ENCODE measurements around the gene TCIRG1. TPM values are rescaled to one million over a fixed set of nuclear protein-coding genes. Genes with fewer than 3 reads are reported as not detected.

TCIRG1 gene
- total and polyA plus RNA-seq, 2 of the 13 experiments (the other 11 are each of a cell fraction or from before 2014, with no cell fraction given), result 48.0 to 69.6 TPM

GRCh38 chr11:68053117-68053516 is 14.3 kb downstream of the TCIRG1 start (continued):
- peak; percentile 12; the same call in 1 of the 2 replicates for TF ChIP-seq ZNF687 (CRISPR knock-in tag; IDR thresholded peaks at IDR 0.05)
- peak; percentile 79 for TF ChIP-seq ZBTB38 (CRISPR knock-in tag; IDR thresholded peaks at IDR 0.05)
- no peak for TF ChIP-seq SP1 (IDR thresholded peaks at IDR 0.05)
- no peak for TF ChIP-seq SP1 (CRISPR knock-in tag; IDR thresholded peaks at IDR 0.05)
- no peak for TF ChIP-seq ZNF34 (CRISPR knock-in tag; IDR thresholded peaks at IDR 0.05; ENCODE audit: borderline replicate concordance)
- TF ChIP-seq MBNL3 (CRISPR knock-in tag; conservative IDR thresholded peaks at IDR 0.05), result no peak
- TF ChIP-seq, protein P1, sequence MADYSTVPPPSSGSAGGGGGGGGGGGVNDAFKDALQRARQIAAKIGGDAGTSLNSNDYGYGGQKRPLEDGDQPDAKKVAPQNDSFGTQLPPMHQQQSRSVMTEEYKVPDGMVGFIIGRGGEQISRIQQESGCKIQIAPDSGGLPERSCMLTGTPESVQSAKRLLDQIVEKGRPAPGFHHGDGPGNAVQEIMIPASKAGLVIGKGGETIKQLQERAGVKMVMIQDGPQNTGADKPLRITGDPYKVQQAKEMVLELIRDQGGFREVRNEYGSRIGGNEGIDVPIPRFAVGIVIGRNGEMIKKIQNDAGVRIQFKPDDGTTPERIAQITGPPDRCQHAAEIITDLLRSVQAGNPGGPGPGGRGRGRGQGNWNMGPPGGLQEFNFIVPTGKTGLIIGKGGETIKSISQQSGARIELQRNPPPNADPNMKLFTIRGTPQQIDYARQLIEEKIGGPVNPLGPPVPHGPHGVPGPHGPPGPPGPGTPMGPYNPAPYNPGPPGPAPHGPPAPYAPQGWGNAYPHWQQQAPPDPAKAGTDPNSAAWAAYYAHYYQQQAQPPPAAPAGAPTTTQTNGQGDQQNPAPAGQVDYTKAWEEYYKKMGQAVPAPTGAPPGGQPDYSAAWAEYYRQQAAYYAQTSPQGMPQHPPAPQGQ (CRISPR knock-in tag; IDR thresholded peaks at IDR 0.05; ENCODE audit: borderline replicate concordance), result no peak
- TF ChIP-seq ZFYVE20 (CRISPR knock-in tag; IDR thresholded peaks at IDR 0.05; ENCODE audit: borderline replicate concordance, low read depth), result no peak
- no peak for TF ChIP-seq ZNF44 (CRISPR knock-in tag; IDR thresholded peaks at IDR 0.05)
- no peak for TF ChIP-seq NFYB (CRISPR knock-in tag; IDR thresholded peaks at IDR 0.05)

Measured in HepG2 (cell line).